GM12874 (cell line): Measurements from ENCODE around the gene SNAPIN.

Experiments
- TF ChIP-seq, protein P1 (sequence below): IDR thresholded peaks from 2 replicates; pipeline ENCODE4 v1.5.1; 2011; ENCODE audit warnings: low read depth, mild to moderate bottlenecking, control low read depth, low read length, moderate library complexity; ENCODE audit not compliant: insufficient read depth

SNAPIN gene

GRCh38 chr1:153627715-153628626 is 30.5 kb upstream of the SNAPIN start, which contains the start of gene S100A1:
Gene S100A1 (plus strand): TSS chr1:153628434. CDS start chr1:153630522, 2,088 bp downstream.
- TF ChIP-seq, protein P1, sequence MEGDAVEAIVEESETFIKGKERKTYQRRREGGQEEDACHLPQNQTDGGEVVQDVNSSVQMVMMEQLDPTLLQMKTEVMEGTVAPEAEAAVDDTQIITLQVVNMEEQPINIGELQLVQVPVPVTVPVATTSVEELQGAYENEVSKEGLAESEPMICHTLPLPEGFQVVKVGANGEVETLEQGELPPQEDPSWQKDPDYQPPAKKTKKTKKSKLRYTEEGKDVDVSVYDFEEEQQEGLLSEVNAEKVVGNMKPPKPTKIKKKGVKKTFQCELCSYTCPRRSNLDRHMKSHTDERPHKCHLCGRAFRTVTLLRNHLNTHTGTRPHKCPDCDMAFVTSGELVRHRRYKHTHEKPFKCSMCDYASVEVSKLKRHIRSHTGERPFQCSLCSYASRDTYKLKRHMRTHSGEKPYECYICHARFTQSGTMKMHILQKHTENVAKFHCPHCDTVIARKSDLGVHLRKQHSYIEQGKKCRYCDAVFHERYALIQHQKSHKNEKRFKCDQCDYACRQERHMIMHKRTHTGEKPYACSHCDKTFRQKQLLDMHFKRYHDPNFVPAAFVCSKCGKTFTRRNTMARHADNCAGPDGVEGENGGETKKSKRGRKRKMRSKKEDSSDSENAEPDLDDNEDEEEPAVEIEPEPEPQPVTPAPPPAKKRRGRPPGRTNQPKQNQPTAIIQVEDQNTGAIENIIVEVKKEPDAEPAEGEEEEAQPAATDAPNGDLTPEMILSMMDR: no peak

DNA sequence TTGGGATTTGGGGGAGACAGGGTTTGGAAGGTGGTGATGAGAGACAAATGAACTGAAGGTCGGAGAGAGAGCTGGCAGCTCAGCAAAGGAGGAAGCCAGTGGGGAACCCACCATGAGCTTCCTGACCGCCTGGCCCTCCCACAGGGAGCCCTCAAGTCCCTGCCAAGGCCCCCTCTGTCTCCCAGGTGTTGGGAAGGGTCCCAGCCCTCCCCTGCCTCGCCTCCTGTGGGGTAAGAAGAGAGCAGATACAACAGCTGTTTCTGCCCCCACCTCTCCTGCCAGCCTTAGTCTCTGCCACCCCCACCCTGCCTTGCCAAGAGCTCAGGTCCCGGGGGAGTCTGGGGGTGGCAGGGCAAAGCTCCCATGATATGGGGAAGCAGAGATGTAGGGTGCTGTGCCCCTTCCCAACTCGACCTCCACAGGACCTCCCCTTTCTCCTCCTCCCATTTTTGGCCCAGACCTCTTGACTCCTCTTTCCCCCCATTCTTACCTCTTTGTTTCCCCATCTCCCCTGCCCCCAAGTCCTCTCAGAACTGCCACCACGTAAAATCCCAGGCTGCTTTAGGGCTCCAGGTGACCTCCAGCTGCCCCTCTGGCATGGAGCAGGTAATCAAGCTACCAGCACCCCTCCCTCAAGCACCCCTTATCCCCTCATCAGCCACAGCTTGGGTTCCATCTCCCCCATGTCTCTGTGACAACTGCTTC is 29.7 kb upstream of the SNAPIN start:
- TF ChIP-seq, protein P1: no peak

GRCh38 chr1:153629343-153629665 is 29.2 kb upstream of the SNAPIN start:
- TF ChIP-seq, protein P1: no peak

GRCh38 chr1:153629971-153630370 is 28.5 kb upstream of the SNAPIN start:
- TF ChIP-seq, protein P1: no peak

DNA sequence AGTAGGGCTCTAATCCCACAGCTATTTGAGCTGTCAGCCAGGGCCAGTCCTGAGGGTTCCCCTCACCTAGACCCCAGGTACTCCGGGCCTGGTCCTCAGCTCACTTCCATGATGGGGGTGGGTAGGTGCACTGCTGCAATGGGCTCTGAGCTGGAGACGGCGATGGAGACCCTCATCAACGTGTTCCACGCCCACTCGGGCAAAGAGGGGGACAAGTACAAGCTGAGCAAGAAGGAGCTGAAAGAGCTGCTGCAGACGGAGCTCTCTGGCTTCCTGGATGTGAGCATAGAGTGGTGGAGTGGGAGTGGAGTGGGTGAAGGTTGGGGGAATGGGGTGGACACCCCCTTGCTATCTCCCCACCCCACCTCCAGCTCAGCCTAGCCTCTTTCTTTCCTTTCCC is 28.1 kb upstream of the SNAPIN start:
- TF ChIP-seq, protein P1: no peak

DNA sequence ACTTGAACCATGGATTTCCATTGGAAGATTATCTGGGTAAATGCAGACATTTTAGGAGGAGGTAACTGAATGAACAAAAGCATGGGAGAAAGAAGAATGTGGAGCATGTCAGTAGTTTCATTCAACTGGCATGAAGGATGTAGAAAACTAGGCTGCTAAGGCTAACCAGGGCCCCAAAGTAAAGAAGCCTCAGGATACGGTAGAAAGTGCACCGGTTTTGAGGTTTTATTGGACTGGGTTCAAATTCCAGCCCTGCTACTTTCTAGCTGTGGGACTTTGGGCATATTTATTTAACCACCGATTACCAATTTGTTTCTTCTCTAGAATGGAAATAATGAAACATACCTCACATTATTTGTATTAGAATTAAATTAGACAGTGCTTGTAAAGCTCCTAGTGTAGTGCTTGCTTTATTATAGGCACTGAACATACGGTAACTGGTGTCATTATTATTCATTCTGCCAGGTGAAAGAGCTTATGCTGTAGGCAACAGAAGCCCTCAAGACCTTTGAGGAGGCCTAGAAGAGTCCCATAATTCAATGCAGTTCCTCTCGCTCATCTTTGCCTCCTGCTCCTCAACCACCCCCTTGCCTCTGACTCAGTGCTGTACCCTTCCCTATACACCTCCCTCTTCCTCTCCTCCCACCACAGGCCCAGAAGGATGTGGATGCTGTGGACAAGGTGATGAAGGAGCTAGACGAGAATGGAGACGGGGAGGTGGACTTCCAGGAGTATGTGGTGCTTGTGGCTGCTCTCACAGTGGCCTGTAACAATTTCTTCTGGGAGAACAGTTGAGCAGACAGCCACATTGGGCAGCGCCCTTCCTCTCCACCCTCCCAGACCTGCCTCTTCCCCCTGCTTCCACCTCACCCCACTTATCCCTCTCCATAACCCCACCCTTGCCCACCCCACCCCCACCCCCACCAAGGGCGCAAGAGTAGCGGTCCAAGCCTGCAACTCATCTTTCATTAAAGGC is 27.2 kb upstream of the SNAPIN start:
- TF ChIP-seq, protein P1: no peak

DNA sequence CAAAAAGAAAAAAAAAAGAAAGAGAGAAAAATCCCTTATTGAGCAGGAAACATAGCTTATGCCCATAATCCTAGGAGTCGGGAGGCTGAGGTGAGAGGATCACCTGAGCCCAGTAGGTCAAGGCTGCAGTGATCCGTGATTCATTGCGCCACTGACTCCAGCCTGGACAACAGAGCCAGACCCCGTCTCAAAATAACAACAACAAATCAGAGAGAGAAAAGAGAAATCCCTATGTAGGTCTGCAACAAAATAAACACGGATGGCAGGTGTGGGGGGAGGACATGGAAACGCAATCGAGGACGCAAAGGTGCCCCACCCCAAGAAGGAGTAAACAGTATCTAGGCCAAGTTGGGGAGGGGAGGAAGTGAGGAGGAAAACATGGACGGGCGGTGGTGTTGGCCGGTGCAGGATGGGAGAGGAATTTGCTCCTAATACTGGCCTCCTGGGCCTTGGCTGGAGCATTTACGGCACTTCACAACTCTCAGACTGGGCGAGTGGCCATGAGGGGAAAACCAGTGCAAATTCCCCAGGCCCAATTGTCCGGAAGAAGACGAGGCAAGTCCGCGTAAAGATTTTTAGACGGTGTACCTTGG is 25.2 kb upstream of the SNAPIN start:
- TF ChIP-seq, protein P1: no peak
